Activated CD8-positive, alpha-beta memory T cell treated with anti-CD3 and anti-CD28 coated beads for 36 hours (primary cell): ENCODE results near the gene LCN10. TPM values are rescaled to one million over a fixed set of nuclear protein-coding genes. Genes with fewer than 3 reads are reported as not detected.
"Not testable (repeated sequence)": the region's sequence is repeated elsewhere in the genome, so short reads cannot be mapped to it uniquely, and the experiment has no call there.

Experiments used
- CTCF ChIA-PET: fragments of 350-600 bp; sonication (Branson Sonifier 250); formaldehyde crosslinking; loops from one replicate; lab custom pipeline; 2021; ENCODE audit warnings: antibody characterized with exemption; lab: Charles Lee
- POLR2A ChIA-PET: fragments of 350-600 bp; sonication (Branson Sonifier 250); formaldehyde crosslinking; loops from one replicate; lab custom pipeline; 2021; ENCODE audit warnings: antibody characterized with exemption; lab: Charles Lee
- total RNA-seq, 2 experiments: library from RNA; stranded (reverse); gene quantifications; one replicate each; pipeline ENCODE4 v1.2.3, GENCODE V29; 2021

LCN10 gene
- total RNA-seq, 2 experiments from 2014 or later: 1.1 to 1.6 TPM

DNA sequence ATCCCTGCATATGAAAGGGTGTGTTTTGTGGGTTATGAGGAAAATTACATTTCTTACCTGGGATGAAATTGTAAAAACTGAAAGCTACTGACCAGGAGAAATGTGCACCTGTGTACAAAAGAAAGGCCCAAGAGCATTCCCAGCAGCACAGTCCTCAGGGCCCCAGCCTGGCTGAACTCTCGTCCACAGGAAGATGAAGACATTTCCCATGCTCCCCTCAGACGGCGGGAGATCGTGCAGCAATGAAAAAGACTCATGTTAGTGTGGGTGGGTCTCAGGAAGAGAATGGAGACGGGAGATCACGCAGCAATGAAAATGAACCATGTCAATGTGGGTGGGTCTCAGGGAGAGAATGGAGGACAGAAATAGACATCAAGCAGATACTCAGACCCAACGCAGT is 34.2 kb upstream of the LCN10 start:
- POLR2A ChIA-PET: no interaction called here
- CTCF ChIA-PET: interaction anchor here (1.1 to 2.0 kb wide), 2 partner anchors 11 to 65 kb away, joined by 3 to 7 read pairs; partner anchors contain the start of gene AJM1

DNA sequence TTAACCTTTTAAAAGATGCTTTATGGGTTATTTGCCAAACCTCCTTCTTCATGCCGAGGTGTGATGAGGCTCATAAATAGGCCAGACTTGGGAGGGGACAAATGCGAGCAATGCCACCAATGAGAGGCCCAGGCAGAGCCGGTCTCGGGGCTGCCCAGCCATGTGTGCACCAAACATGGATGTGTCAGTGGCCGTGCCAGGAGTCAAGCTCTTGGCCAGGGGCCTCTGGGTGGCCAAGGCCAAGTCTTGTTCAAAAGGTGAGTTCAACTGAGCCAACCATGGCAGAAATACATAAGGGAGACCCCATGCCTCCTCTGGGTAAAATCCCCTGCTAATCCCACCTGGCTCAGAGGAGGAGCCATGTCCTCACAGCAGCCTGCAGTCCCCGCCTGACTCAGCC is 32.5 kb upstream of the LCN10 start:
- CTCF ChIA-PET: interaction anchor here (0.6 kb wide), 1 partner anchor 13 kb away, joined by 3 read pairs; no protein-coding TSS in a partner anchor
- POLR2A ChIA-PET: no interaction called here

DNA sequence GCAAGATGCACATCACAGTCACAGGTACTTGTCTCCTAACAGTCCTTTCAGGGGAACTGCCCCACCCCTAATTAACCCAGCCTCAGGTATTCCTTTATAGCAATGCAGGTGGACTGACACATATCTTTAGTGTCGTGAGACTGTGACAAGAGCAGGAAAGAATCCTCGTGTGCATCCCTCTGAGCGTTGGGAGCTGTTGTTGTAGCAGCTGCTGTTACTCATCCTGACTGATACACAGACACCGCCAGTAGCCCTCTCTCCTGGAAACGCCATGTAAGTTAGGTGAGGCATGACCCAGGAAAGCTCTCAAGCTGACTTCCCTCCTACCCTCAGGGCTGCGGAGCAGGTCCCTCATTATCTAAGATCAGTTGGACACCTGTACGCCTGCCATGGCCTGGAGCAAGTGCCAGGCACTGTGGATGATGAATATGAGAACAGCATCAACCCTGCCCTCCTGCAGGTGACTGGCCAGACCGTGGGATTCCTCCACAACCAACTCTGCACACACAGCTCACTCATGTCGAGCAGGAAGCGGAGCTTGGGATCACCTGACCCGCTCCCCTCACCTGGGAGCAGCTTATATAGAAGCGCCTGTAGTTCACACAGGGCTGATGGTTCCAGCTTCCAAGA is 31.8 kb upstream of the LCN10 start:
- CTCF ChIA-PET: interaction anchor here (0.6 kb wide), 1 partner anchor 47 kb away, joined by 3 read pairs; no protein-coding TSS in a partner anchor
- POLR2A ChIA-PET: no interaction called here

DNA sequence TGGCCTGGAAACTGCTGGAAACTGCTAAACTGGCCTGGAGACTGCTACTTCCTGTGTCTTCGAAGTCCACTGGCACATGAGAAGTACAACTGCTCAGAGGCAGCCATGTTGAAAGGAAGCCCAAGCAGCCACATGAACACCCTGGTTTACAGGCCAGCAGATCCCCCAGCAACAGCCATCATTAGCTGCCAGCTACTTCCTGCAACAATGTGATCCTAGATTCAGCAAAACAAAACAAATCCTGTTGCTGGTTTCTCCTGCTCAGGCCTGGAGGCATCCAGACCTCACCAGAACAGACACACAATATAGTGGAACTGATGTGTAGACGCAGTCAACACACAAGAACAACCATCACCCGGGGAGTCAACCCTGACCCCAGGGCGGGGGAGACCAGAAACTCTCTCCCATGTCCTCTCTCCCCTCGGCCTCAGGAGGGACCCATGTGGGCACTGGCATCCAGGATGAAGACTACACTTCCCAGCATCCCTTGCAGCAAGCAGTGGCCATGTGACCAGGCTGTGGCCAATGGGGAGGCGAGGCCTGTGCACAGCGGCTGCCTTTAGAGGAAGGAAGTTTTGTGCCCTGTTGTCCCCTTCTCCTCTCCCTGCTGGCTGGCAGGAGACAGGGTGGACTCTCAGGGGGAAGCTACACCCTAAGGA is 30.8 kb upstream of the LCN10 start:
- ChIA-PET POLR2A (no interaction called here), CTCF (interaction anchor here (1.0 kb wide), 1 partner anchor 13 kb away, joined by 3 read pairs; no protein-coding TSS in a partner anchor)

DNA sequence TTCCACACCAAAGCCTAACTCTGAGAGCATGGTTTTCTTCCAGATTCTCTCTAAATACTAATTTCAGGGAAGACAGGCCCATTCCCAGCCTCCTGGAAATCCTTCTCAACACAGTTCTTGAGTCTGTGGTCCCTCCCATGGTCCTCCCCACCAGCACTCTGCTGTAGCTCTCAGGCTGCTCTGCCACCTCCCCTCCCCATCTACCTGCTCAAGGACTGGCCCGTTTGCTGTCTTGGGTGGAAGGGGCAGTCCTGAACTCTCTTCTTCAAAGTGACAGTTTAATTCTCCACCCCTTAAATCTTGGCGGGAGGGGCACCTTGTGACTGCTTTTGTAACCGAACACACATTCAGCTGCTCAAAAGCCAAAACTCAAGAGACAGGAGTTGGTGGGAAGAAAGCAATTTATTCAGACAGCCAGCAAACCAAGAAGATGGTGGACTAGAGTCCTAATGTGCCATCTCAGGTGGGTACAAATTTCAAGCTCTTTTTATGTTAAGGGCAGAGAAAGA is 29.2 kb upstream of the LCN10 start:
- POLR2A ChIA-PET: no interaction called here
- CTCF ChIA-PET: interaction anchor here (1.6 kb wide), 1 partner anchor 34 kb away, joined by 3 read pairs; no protein-coding TSS in a partner anchor

DNA sequence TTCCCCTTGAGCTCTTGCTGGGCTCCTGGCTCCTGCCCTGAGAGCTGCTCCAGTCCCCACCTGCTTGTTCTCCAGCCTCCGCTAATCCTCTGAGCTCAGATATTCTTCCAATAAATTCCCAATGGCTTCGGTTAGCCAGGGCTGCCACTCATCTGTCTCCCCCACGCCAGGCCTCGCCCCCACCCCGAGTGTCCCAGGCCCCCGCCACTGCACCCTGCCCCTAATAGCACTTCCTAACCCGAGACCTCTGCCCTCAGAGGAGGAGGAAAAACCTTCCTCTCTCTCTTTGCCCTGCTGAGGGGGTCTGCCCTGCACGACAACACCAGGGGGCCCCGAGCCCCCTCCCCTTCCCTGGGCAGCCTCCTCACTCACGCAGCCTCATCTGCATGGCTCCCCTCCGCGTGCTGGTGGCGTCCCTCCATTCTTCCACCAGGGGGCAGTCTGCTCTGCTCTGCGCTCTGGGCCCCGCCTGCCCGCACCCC is 27.0 kb upstream of the LCN10 start:
- ChIA-PET POLR2A (no interaction called here), CTCF (interaction anchor here (0.7 to 1.3 kb wide), 2 partner anchors 9 to 16 kb away, joined by 3 to 4 read pairs; no protein-coding TSS in a partner anchor)

DNA sequence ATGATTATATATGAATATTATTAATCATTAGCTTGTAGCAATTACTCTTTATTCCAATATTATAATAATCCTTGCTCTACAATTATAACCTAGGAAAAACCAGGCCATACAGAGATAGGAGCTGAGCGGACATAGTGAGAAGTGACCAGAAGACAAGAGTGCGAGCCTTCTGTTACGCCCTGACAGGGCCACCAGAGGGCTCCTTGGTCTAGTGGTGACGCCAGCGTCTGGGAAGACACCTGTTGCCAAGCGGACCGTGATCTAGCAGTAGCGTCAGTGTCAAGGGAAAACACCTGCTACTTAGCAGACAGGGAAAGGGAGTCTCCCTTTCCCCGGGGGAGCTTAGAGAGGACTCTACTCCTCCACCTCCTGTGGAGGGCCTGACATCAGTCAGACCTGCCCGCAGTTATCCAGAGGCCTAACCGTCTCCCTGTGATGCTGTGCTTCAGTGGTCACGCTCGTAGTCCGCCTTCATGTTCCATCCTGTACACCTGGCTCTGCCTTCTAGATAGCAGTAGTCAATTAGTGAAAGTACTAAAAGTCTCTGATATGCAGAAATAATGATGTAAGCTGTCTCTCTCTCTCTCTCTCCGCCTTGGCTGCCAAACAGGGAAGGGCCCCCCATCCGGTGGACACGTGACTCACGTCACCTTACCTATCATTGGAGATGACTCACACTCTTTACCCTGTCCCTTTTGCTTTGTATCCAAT is 23.8 kb upstream of the LCN10 start:
- ChIA-PET CTCF (interaction anchor here (0.8 to 2.0 kb wide), 5 partner anchors 15 to 298 kb away, joined by 3 to 6 read pairs (median 3); no protein-coding TSS in a partner anchor), POLR2A (interaction anchor here (1.1 kb wide), 1 partner anchor 16 kb away, joined by 3 read pairs; no protein-coding TSS in a partner anchor)

DNA sequence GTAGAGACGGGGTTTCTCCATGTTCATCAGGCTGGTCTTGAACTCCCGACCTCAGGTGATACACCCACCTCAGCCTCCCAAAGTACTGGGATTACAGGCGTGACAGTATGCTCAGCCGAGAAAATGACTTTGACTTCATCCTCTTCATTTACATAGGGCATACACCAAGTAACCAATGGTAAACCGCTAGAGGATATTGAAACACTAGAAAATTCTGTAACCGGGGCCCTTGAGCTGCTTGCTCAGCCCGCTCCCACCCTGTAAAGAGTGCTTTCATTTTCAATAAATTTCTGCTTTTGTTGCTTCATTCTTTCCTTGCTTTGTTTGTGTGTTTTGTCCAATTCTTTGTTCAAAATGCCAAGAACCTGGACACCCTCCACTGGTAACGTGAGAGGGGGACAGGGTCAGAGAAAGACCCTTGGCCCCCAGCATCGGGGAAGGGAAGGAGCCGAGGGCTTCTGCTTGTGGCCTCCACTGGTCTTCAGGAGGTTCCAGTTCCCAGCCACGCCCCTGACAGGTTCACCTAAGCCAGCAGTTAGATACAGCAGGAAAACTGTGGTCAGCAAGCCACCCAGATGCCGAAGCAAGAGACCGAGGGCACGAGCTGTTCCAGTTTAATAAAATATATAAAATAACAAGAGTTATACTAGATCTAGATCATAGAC is 23.1 kb upstream of the LCN10 start:
- ChIA-PET POLR2A (interaction anchor here (1.1 kb wide), 1 partner anchor 15 kb away, joined by 3 read pairs; no protein-coding TSS in a partner anchor), CTCF (interaction anchor here (0.8 to 2.0 kb wide), 5 partner anchors 14 to 298 kb away, joined by 3 to 6 read pairs (median 3); no protein-coding TSS in a partner anchor)

DNA sequence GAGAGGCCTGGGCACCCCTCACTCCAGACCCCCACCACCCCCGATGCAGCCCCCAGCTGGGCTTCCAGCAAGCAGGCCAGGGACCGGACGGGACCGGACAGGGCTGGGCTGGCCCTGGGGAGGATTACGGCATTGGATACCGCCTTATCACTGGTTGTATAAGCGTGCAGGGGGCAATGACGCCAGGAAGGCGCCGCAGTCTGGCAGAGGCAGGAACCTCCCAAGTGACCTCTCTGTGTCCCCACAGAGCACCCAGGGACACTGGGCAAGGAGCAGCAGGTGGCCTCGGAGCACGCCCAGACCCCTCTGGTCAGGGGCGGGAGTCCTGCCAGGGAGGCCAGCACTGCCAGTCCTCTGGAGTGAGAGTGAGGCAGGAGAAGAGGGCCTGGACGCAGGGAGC is 22.3 kb upstream of the LCN10 start:
- ChIA-PET CTCF (interaction anchor here (2.0 kb wide), 1 partner anchor 13 kb away, joined by 6 read pairs; no protein-coding TSS in a partner anchor), POLR2A (no interaction called here)

DNA sequence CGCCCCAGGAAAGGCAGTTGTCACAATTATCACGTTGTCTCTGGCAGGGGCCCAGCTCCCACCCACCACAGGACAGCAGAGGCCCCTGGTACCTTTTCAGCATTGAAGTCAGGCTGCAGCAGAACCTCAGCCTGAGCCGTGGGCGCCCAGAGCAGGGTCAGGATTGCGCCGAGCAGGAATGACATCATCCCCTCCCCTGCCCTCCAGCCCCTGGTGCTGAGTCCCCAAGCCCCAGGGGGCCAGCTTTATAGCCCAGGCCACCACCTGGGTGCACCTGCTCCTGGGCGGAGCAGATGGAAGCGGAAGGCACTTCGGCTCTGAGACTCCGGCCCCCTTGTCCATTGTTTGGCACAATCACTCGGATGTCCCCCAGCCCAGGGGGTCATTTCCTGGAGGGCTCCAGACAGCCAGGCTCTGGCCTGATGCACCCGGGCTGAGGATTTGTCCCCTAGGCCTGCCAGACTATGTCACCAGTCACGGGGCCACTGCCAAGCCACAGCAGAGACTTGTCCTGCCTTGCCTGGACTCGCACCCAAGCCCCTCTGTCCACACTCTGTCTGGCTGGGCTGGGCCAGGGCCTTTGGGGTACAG is 21.7 kb upstream of the LCN10 start, which contains the start of gene LCN15:
Gene LCN15 (minus strand): TSS at position 218 of the 591 bp plus-strand sequence. CDS start 30 bp downstream, at position 188.
- POLR2A ChIA-PET: no interaction called here
- CTCF ChIA-PET: interaction anchor here (0.7 to 0.8 kb wide), 2 partner anchors 10 to 38 kb away, joined by 3 read pairs; no protein-coding TSS in a partner anchor

DNA sequence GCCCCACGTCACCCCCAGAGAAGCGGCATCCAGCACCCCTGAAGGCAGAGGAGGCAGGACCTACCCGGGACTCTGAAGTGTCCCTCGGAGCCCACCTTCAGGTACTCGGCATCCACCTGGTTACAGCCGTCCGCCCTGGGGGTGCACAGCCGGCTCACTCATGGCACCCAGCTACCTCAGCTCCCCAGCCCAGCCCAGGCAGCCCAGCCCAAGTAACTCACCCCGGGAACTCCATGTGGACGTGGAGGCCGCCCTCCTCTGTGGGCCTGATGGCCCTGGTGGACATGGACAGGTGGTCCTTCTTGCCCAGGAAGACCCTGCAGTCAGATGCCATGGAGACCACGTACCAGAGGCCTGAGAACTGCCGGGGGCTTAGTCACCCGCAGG is 20.9 kb upstream of the LCN10 start:
- CTCF ChIA-PET: interaction anchor here (0.8 kb wide), 1 partner anchor 9 kb away, joined by 3 read pairs; no protein-coding TSS in a partner anchor
- POLR2A ChIA-PET: no interaction called here

DNA sequence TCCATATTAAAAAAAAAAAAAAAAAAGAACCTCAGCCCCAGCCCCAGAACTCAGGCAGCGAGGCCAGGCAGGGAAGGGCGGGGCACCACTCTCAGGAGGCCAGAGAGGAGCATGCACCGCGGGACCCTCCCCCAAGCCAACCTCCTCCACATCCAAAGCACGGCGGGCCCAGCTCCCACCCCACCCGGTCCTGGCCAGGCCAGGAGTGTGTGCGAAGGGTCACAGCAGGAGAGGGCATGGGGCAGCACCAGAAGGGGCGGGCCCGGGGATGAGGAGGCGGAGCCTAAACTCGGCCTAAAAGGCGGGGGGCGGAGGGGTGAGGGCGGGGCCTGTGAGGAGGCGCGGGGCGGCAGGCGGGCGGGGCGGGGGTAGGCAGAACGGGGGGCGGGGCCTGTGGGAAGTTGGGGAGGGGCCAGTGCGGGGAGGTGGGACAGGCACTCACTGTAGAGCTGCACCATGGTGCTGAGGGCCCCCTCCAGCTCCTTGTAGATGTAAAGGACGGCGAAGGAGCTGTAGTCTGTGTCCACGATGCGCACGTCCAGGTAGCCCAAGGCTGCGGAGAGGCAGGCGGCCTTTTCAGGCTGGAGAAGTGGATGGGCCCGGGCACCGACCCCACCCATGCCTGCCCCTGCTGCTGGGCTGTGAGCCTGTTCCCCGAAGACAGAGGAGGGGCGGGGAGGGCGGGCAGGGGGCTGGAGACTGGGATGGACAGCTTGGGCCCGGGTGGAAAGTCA is 20.3 kb upstream of the LCN10 start:
- POLR2A ChIA-PET: no interaction called here

DNA sequence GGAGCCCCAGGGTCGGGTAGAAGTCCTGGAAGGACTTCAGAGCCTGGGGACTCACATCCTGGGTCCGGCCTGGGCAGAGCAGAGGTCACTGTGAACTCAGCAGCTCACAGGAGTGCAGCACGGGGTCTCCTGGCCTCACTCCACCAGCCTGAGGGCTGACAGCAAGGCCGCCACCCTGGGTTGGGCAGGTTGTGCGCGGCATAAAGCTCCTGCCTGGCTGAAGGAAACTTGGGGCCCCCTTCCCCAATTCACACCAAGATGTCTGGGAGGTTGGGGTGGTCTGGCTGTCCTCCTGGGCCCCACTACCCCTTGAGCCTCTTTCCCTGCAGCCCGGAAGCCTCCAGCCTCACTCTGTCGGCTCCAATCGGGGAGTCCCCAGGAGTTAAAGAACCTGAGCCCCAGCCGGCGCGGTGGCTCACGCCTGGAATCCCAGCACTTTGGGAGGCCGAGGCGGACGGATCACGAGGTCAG is 19.5 kb upstream of the LCN10 start:
- POLR2A ChIA-PET: no interaction called here
- CTCF ChIA-PET: interaction anchor here (0.6 kb wide), 1 partner anchor 13 kb away, joined by 3 read pairs; no protein-coding TSS in a partner anchor

More for the DNA sequence above, 20.3 kb upstream of the LCN10 start:
- CTCF ChIA-PET: interaction anchor here (0.6 to 0.8 kb wide), 2 partner anchors 8 to 12 kb away, joined by 3 read pairs; no protein-coding TSS in a partner anchor

DNA sequence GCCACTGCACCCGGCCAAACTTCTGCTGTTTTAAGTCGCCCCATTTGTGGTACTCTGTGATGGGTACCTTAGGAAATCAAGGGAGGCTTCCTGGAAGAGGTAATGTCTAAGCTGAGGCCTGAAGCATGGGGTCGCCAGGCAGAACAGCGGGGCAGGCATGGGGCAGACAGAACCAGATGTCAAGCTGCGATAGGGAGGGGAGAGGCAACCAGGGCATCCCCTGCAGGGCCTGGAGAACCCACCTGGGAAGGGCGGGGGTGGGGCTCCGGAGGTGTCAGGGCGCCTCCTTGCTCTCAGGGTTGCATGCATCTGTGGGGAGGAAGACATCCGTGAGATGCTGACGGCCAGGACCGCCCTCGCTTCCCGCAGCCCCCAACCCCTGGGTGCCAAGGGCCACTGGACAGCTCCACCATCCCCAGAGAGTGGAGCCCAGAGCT is 18.8 kb upstream of the LCN10 start:
- POLR2A ChIA-PET: no interaction called here

DNA sequence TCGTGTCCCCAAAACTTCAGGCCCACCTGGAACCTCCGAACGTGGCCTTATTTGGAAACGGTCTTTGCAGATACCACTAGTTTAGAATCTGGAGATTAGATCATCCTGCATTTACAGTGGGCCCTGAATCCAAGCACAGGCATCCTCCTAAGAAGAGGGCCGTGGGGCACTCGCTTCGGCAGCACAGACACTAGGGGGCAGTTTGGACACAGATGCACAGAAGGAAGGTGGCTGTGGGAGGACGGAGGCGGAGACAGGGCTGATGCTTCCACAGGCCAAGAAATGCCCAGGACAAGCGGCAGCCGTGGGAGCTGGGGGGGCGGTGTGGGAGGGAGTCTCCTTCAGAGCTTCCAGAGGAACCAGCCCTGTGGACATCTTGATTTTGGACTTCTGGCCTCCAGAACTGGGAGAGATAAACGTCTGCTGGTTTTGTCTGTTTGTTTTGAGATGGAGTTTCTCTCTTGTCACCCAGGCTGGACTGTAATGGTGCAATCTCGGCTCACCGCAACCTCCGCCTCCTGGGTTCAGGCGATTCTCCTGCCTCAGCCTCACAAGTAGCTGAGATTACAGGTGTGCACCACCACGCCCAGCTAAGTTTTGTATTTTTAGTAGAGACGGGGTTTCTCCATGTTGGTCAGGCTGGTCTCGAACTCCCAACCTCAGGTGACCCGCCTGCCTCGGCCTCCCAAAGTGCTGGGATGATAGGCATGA is 18.2 kb upstream of the LCN10 start:
- POLR2A ChIA-PET: not testable (repeated sequence)
- CTCF ChIA-PET: interaction anchor here (0.9 to 1.2 kb wide), 2 partner anchors 12 to 16 kb away, joined by 3 read pairs; no protein-coding TSS in a partner anchor

More for the DNA sequence above, 18.8 kb upstream of the LCN10 start:
- CTCF ChIA-PET: no interaction called here

DNA sequence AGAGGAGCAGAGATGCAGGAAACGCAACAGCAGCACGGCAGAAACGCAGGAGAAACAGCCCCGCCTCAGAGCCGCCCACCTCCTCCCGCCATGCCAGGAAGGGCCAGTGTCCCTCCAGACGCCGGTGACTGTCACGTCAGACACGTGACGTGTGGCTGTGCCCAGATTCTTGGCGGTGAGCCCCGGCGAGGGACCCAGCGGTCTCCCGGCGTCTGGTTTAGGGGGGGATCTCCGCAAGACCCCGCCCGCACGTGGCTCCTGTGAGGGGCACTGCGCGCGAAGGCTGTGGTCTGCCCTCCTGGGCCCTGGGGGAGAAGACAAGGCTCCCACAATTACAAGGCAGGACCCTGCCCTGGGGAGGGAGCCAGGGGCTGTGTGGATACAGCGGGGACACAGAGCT is 17.7 kb upstream of the LCN10 start:
- CTCF ChIA-PET: interaction anchor here (0.9 to 1.2 kb wide), 2 partner anchors 12 to 16 kb away, joined by 3 read pairs; no protein-coding TSS in a partner anchor
- POLR2A ChIA-PET: no interaction called here
